C1 segment of cervical spinal cord (tissue), 14 donors: ENCODE measurements around the gene UGDH.

Experiments used
- DNase-seq, 14 donors: peaks; one replicate each; lab custom pipeline; 2025; lab: John Stamatoyannopoulos, UW

UGDH gene

DNA sequence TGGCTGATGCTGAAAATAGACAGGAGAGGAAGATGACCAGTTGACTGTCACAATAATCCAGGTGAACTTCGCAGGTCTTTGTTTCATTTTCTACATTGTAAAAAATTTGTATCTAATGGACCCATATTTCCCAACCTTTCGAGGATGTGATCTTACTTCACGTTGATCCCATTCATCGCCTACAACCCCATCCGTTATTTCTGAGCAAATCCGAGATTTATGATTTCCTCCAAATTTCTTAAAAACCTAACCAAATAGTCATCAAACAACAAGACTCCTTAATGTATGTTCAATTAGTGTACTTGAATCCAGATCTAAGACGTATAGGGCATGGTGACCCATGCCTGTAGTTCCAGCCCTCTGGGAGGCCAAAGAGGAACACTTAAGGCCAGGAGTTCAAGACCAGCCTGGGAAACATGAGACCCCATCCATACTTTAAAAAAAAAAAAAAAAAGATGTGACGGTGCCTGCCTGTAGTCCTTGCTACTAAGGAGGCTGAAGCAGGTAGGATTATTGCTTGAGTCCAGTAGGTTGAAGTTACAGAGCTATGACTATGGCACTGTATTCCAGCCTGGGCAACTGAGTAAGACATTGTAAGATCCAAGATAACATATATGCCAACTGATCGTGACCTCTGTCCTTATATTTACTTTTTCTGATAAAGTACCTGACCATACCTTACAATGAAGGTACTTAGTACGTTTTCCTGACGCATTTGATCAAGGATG is 74.2 kb downstream of the UGDH start:
- no peak for DNase-seq

DNA sequence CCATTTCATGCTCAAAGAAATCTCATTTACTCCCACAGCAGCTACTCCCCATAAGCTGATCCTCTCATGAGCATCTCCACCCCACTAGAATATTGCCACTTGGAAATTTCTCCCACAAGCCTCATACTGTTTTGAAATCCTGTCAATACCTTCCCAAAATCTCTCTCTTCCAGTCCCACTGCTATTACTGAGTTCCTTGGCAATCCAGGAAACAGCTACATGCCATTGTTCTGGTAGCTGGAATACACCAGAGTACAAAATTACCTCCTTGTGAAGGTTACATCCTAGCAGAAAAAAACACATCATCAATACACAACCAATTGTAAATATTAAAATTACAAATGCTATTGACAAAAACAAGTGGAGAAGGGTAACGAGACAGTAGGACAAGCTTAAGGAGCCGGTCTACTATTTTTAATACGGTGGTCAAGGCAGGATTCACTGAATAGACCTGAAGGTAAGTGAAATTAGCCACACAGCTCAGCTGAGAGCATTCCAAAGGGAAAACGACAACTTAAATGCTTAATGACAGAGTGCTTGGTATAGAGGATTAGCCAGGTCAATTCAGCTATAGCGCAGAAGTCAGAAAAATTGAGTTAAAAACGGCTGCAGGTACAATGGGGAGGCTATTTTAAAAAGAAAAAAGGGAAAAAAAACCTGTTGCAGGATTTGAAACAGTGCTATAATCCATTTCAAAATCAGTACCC is 74.9 kb downstream of the UGDH start:
- DNase-seq: no peak

DNA sequence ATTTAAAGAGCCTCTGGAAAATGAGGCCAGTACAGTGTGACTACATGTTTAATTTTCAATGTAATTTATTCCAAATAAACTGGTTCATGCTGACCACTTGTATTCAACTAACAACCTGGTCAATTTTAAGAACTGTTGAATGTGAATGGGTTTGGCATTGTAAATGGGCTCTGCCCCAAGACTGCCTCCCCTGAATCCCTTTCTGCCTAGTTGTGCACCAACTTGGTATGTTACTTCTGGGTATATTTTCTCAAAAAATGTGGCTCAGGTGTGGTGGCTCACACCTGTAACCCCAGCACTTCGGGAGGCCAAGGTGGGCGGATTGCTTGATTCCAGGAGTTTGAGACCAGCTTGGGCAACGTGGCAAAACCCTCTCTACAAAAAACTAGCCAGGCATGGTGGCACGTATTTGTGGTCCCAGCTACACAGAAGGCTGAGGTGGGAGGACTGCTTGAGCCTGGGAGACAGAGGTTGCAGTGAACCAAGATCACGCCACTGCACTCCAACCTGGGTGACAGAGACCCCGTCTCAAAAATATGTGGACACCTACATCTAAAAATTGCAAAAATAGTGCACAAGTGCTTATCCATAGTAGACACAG is 75.7 kb downstream of the UGDH start:
- no peak for DNase-seq

DNA sequence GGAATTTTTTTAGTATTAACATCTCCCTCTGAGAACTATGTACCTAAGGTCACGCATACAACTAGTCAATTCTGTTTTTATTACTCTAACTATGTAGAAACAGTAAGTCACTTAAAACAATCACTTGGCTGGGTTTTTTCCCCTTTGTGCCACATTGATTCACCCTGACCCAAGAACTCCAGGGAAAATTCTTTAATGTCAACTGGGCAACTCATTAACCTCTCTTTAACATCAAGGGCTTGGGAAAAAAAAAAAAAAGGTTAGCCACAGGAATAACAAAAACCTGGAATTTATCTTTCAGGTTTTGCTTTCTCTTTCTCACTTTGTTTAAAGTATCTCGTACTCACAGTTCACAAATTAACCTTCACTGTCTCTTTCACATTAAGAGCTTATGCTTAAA is 76.6 kb downstream of the UGDH start:
- no peak for DNase-seq
